Esophagus muscularis mucosa (tissue), 3 donors: Measurements from ENCODE around the gene IQSEC3.

ENCODE experiments used
- CTCF ChIP-seq, 3 experiments: fragments of 200-600 bp in 2 of 3; fragments of 450-650 bp in 1 of 3; sonication (generic) in 2 of 3; IDR thresholded peaks; one replicate each; pipeline ENCODE4 v1.5.1; 2017 to 2019; ENCODE audit warnings: antibody characterized with exemption in 3 of 3, mild to moderate bottlenecking in 2 of 3, moderate library complexity in 1 of 3
- POLR2A ChIP-seq: fragments of 450-650 bp; IDR thresholded peaks from one replicate; pipeline ENCODE4 v1.6.1; 2017; ENCODE audit warnings: antibody characterized with exemption, moderate library complexity, mild to moderate bottlenecking, low read depth

GRCh38 chr12:171743-172676, 105.4 kb downstream of the IQSEC3 start:
- TF ChIP-seq CTCF (IDR thresholded peaks at IDR 0.05) (no peak), POLR2A (no peak)
